Measurements from ENCODE around the gene OR6C74. TPM values are rescaled to one million over a fixed set of nuclear protein-coding genes. Genes with fewer than 3 reads are reported as not detected.

Gene OR6C74
- total RNA-seq, 1 experiment from 2014 or later: not detected

DNA sequence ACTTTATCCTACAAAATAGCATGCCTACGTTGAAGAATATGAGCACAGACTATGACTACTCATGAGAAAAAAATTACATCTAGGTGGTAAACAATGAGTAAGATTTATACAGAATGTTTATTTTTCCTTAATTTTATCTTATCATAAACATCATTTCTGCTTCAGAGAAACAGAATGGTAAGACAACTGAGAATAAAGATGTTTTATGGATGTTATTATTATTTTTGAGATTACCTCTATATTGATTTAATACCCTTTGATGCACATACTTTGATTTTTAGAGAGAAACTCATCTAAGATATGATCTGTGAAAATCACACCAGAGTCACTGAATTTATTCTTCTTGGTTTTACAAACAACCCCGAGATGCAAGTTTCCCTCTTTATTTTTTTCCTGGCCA lies 23.7 kb upstream of the OR6C74 start, which contains the start of gene OR10A7:
Gene OR10A7 (plus strand): TSS at position 301 of the 400 bp plus-strand sequence. CDS start 0 bp downstream, at position 301.
- WGBS (ENCODE audit: extremely low coverage, insufficient read length, low lambda C conversion rate): no CpG with 5 or more reads among the region's 2 CpGs

More for the DNA sequence above, 23.7 kb upstream of the OR6C74 start, which contains the start of gene OR10A7:
- no peak within 1 kb of the TSS for H2AFZ ChIP-seq (ENCODE audit: low read length)
- Mint-ChIP-seq H3K36me3 (ENCODE audit: insufficient read depth in 1 of 3, low read depth in 3 of 3) (no peaks in the 10 kb centered on the region), H3K27ac (no peak within 1 kb of the TSS; a peak in 1 of 7 replicates), H3K9me3 (no peaks in the 10 kb centered on the region), H3K4me3 (no peak within 1 kb of the TSS), H3K4me1 (no peaks in the 10 kb centered on the region), H3K27me3 (ENCODE audit: low read depth) (no peaks in the 10 kb centered on the region)
- H3K79me2 ChIP-seq (ENCODE audit: insufficient read depth, low read length): no peaks in the 10 kb centered on the region
- H3K9ac ChIP-seq (ENCODE audit: extremely low read depth, insufficient read length, low read length): no peak within 1 kb of the TSS
- no peak within 1 kb of the TSS for H2BK15ac ChIP-seq (ENCODE audit: low read depth, low read length)
- H3K56ac ChIP-seq (ENCODE audit: insufficient read length, low read depth, low read length): no peak within 1 kb of the TSS
- no peak for TF ChIP-seq CTCF (conservative IDR thresholded peaks at IDR 0.05)
- H3K27me3 ChIP-seq (ENCODE audit: insufficient read depth, low read length): no peaks in the 10 kb centered on the region
- no peak within 1 kb of the TSS for H4K91ac ChIP-seq (ENCODE audit: insufficient read length, low read depth, low read length)
- H2AK5ac ChIP-seq (ENCODE audit: insufficient read length, low read length): no peak within 1 kb of the TSS
- H3K4me1 ChIP-seq (ENCODE audit: insufficient read depth, low read length): no peaks in the 10 kb centered on the region
- H3K9me3 ChIP-seq (ENCODE audit: control insufficient read depth, low read depth, low read length): no peaks in the 10 kb centered on the region
- H2BK5ac ChIP-seq (ENCODE audit: insufficient read length, low read length): no peak within 1 kb of the TSS
- H2BK20ac ChIP-seq (ENCODE audit: low read depth, low read length, poor library complexity, severe bottlenecking): no peak within 1 kb of the TSS
- no peak within 1 kb of the TSS for H3K23ac ChIP-seq (ENCODE audit: insufficient read length, low read depth, low read length)
- H3K27ac ChIP-seq (ENCODE audit: insufficient read length, low read depth, low read length): no peak within 1 kb of the TSS
- no peak within 1 kb of the TSS for H4K5ac ChIP-seq (ENCODE audit: insufficient read length, low read depth, low read length)
- no peaks in the 10 kb centered on the region for H4K20me1 ChIP-seq (ENCODE audit: control insufficient read depth, insufficient read depth, insufficient read length)
- H3K4ac ChIP-seq (ENCODE audit: low read depth, low read length): no peak within 1 kb of the TSS
- H3K18ac ChIP-seq (ENCODE audit: insufficient read length, low read depth, low read length): no peak within 1 kb of the TSS
- no peak within 1 kb of the TSS for H3K4me2 ChIP-seq (ENCODE audit: insufficient read depth, insufficient read length, low read length)
- H2BK12ac ChIP-seq (ENCODE audit: insufficient read length, low read depth, low read length): no peak within 1 kb of the TSS
- H3K23me2 ChIP-seq (ENCODE audit: insufficient read length, low read depth, low read length, poor library complexity, severe bottlenecking): no peaks in the 10 kb centered on the region
- no peak within 1 kb of the TSS for H3K14ac ChIP-seq (ENCODE audit: insufficient read depth, low read length)
- H4K8ac ChIP-seq (replicated peaks; ENCODE audit: insufficient read length, low read depth, low read length): no peak within 1 kb of the TSS
- H2BK120ac ChIP-seq (ENCODE audit: low read depth, low read length, poor library complexity, severe bottlenecking): no peak within 1 kb of the TSS
- DNase-seq: no peak
- H3T11ph ChIP-seq (ENCODE audit: low read length): no peak within 1 kb of the TSS
- H3K79me1 ChIP-seq (ENCODE audit: insufficient read depth, low read depth, low read length, poor library complexity, severe bottlenecking): no peaks in the 10 kb centered on the region

All from H9 (cell line).